ENCODE data around the gene PIP5K1B.

The PIP5K1B gene

GRCh38 chr9:68920921-68921320 is 215.9 kb downstream of the PIP5K1B start:
- H3K36me3 ChIP-seq (replicated peaks): no peaks in the 10 kb centered on the region
- no peak overlapping the region for H3K27ac ChIP-seq
- in situ Hi-C loops (cut with HindIII; ENCODE audit: low pct_ligation_motif_present, low sequenced_read_pairs): no loop called here
- DNase-seq: no peak
- no peak for TF ChIP-seq CTCF (IDR thresholded peaks at IDR 0.05; ENCODE audit: low read depth, low read length, missing control alignments)
- H3K4me3 ChIP-seq (ENCODE audit: low read depth, low read length): no peak overlapping the region
- no peaks in the 10 kb centered on the region for H3K27me3 ChIP-seq (replicated peaks)

- DNase-seq: no peak
- no peaks in the 10 kb centered on the region for H3K36me3 ChIP-seq (replicated peaks)
Measured at GRCh38 chr9:68923480-68923879, 218.4 kb downstream of the PIP5K1B start.

GRCh38 chr9:68925175-68925574 is 220.1 kb downstream of the PIP5K1B start:
- in situ Hi-C loops (cut with HindIII; ENCODE audit: low pct_ligation_motif_present, low sequenced_read_pairs): no loop called here

More at GRCh38 chr9:68923480-68923879, 218.4 kb downstream of the PIP5K1B start:
- Histone ChIP-seq H3K4me3 (ENCODE audit: low read depth, low read length) (no peak overlapping the region), H3K27me3 (replicated peaks) (no peaks in the 10 kb centered on the region), H3K27ac (no peak overlapping the region)
- TF ChIP-seq CTCF (IDR thresholded peaks at IDR 0.05; ENCODE audit: low read depth, low read length, missing control alignments): no peak
- in situ Hi-C loops (cut with HindIII; ENCODE audit: low pct_ligation_motif_present, low sequenced_read_pairs): no loop called here

GRCh38 chr9:68927165-68927564 is 222.1 kb downstream of the PIP5K1B start:
- no peak overlapping the region for H3K27ac ChIP-seq
- DNase-seq: no peak
- TF ChIP-seq CTCF (IDR thresholded peaks at IDR 0.05; ENCODE audit: low read depth, low read length, missing control alignments): no peak
- no peak overlapping the region for H3K4me3 ChIP-seq (ENCODE audit: low read depth, low read length)
- no peaks in the 10 kb centered on the region for H3K36me3 ChIP-seq (replicated peaks)
- no peaks in the 10 kb centered on the region for H3K27me3 ChIP-seq (replicated peaks)
- in situ Hi-C loops (cut with HindIII; ENCODE audit: low pct_ligation_motif_present, low sequenced_read_pairs): no loop called here

More at GRCh38 chr9:68925175-68925574, 220.1 kb downstream of the PIP5K1B start:
- Histone ChIP-seq H3K4me3 (ENCODE audit: low read depth, low read length) (no peak overlapping the region), H3K27me3 (replicated peaks) (no peaks in the 10 kb centered on the region), H3K36me3 (replicated peaks) (no peaks in the 10 kb centered on the region), H3K27ac (no peak overlapping the region)
- no peak for TF ChIP-seq CTCF (IDR thresholded peaks at IDR 0.05; ENCODE audit: low read depth, low read length, missing control alignments)
- no peak for DNase-seq

- TF ChIP-seq CTCF (IDR thresholded peaks at IDR 0.05; ENCODE audit: low read depth, low read length, missing control alignments): no peak
- H3K36me3 ChIP-seq (replicated peaks): no peaks in the 10 kb centered on the region
- no peak overlapping the region for H3K27ac ChIP-seq
- no peak for DNase-seq
- no peak overlapping the region for H3K4me3 ChIP-seq (ENCODE audit: low read depth, low read length)
- H3K27me3 ChIP-seq (replicated peaks): no peaks in the 10 kb centered on the region
- in situ Hi-C loops (cut with HindIII; ENCODE audit: low pct_ligation_motif_present, low sequenced_read_pairs): no loop called here
Measured at GRCh38 chr9:68931821-68932220, 226.8 kb downstream of the PIP5K1B start.

- no peaks in the 10 kb centered on the region for H3K36me3 ChIP-seq (replicated peaks)
- no peak overlapping the region for H3K27ac ChIP-seq
- in situ Hi-C loops (cut with HindIII; ENCODE audit: low pct_ligation_motif_present, low sequenced_read_pairs): no loop called here
- no peak for DNase-seq
- no peak overlapping the region for H3K4me3 ChIP-seq (ENCODE audit: low read depth, low read length)
- no peaks in the 10 kb centered on the region for H3K27me3 ChIP-seq (replicated peaks)
- no peak for TF ChIP-seq CTCF (IDR thresholded peaks at IDR 0.05; ENCODE audit: low read depth, low read length, missing control alignments)
Measured at GRCh38 chr9:68932458-68932857, 227.4 kb downstream of the PIP5K1B start.
